K562 (cell line): Measurements from ENCODE around the gene PSMC2. TPM values are rescaled to one million over a fixed set of nuclear protein-coding genes. Genes with fewer than 3 reads are reported as not detected.

Source experiments
- ATAC-seq: fragments of 200-7000 bp; cut with Tn5 transposase; 3 replicates; pipeline ENCODE4 v1.9.1; 2020; ENCODE audit warnings: moderate library complexity
- BruUV-seq: library from RNA; stranded (reverse); fragments of 400-500 nt; replicated peaks from 2 replicates; lab custom pipeline; 2021; lab: Mats Ljungman, UMichigan
- CTCF ChIA-PET: fragments of 300-600 bp; formaldehyde crosslinking; extraction: SDS; loops from one replicate; lab custom pipeline; 2021; ENCODE audit warnings: low intra/inter-chr PET ratio; lab: Yijun Ruan, JAX
- POLR2A ChIA-PET: fragments of 300-600, 350-650 bp; sonication (Branson Sonifier 250); formaldehyde crosslinking; extraction: SDS; loops from one replicate; lab custom pipeline; 2021; ENCODE audit warnings: antibody characterized with exemption, inconsistent platforms; lab: Yijun Ruan, JAX
- DNase-seq, 4 experiments: peaks; one replicate each; pipeline versions ENCODE4 v3.0.0 to v3.0.0-alpha.2; 2011 to 2018; ENCODE audit warnings: low spot score in 3 of 4, mixed read lengths in 3 of 4; ENCODE audit errors: extremely low read depth in 1 of 4
- FAIRE-seq: peaks from 2 replicates; lab custom pipeline; 2011; peaks lifted over from hg19 to GRCh38; lab: Jason Lieb, UNC
- H2AFZ ChIP-seq: 2 replicates; pipeline ENCODE4 v1.6.0; 2011; ENCODE audit warnings: low read depth, low read length, control low read depth, inconsistent platforms
- H3K27ac ChIP-seq: fragments of 200-600 bp; 3 replicates; pipeline ENCODE4 v1.8.0; 2011; ENCODE audit warnings: low read depth, mild to moderate bottlenecking, control low read depth, inconsistent platforms, low read length, moderate library complexity, mixed read lengths; ENCODE audit errors: extremely low read depth
- H3K27me3 ChIP-seq, 2 experiments: fragments of 300-600 bp in 1 of 2; 2 replicates in 1 of 2; 3 replicates in 1 of 2; pipeline versions ENCODE4 v1.6.0 to v1.8.0; 2011; ENCODE audit warnings: inconsistent platforms in 2 of 2, low read length in 2 of 2, mild to moderate bottlenecking in 1 of 2, mixed read lengths in 1 of 2, moderate library complexity in 1 of 2; ENCODE audit not compliant: control insufficient read depth in 2 of 2, insufficient read depth in 2 of 2
- H3K36me3 ChIP-seq: fragments of 300-600 bp; 3 replicates; pipeline ENCODE4 v1.8.0; 2011; ENCODE audit warnings: mild to moderate bottlenecking, low read length, inconsistent platforms; ENCODE audit not compliant: control insufficient read depth, insufficient read depth
- H3K4me1 ChIP-seq, 2 experiments: fragments of 200-600 bp in 1 of 2; replicated peaks in 1 of 2; 2 replicates in 1 of 2; 3 replicates in 1 of 2; pipeline versions ENCODE4 v1.5.1 to v1.8.0; 2011; ENCODE audit warnings: inconsistent platforms in 2 of 2, low read length in 2 of 2, mild to moderate bottlenecking in 1 of 2, mixed read lengths in 1 of 2, moderate library complexity in 1 of 2; ENCODE audit not compliant: control insufficient read depth in 2 of 2, insufficient read depth in 2 of 2
- H3K4me2 ChIP-seq: 2 replicates; pipeline ENCODE4 v1.6.1; 2011; ENCODE audit warnings: low read length, control low read depth, inconsistent platforms, mixed read lengths; ENCODE audit not compliant: insufficient read depth
- H3K4me3 ChIP-seq: fragments of 200-600 bp; sonication (generic), shearing (Covaris generic); 2 replicates; pipeline ENCODE4 v1.5.1; 2016; ENCODE audit warnings: control low read depth, inconsistent platforms
- H3K79me2 ChIP-seq: fragments of 200-600 bp; 3 replicates; pipeline ENCODE4 v1.8.0; 2011; ENCODE audit warnings: low read length, inconsistent platforms; ENCODE audit not compliant: control insufficient read depth, insufficient read depth
- H3K9ac ChIP-seq, 2 experiments: 2 replicates each; pipeline versions ENCODE4 v1.6.0 to v1.6.1; 2011; ENCODE audit warnings: low read depth in 2 of 2, low read length in 2 of 2, control low read depth in 1 of 2, inconsistent platforms in 1 of 2, mild to moderate bottlenecking in 1 of 2, mixed read lengths in 1 of 2; ENCODE audit not compliant: insufficient read depth in 1 of 2
- H3K9me1 ChIP-seq: one replicate; pipeline ENCODE4 v1.6.0; 2011; ENCODE audit warnings: inconsistent platforms, mild to moderate bottlenecking, low read length, moderate library complexity; ENCODE audit not compliant: control insufficient read depth, insufficient read depth
- H3K9me3 ChIP-seq: replicated peaks from 2 replicates; pipeline ENCODE4 v1.5.1; 2011; ENCODE audit warnings: low read depth, low read length, inconsistent platforms; ENCODE audit not compliant: control insufficient read depth, insufficient read depth
- H4K20me1 ChIP-seq: replicated peaks from 2 replicates; pipeline ENCODE4 v1.6.1; 2011; ENCODE audit warnings: low read length, inconsistent platforms, mixed read lengths; ENCODE audit not compliant: control insufficient read depth, insufficient read depth
- ATF3 ChIP-seq, 2 experiments: fragments of 450-650 bp in 1 of 2; sonication (generic) in 1 of 2; formaldehyde crosslinking in 1 of 2; IDR thresholded peaks in 1 of 2; conservative IDR thresholded peaks in 1 of 2; 2 replicates each; pipeline versions ENCODE4 v1.6.1 to v1.8.1; 2016 to 2023; ENCODE audit warnings: mild to moderate bottlenecking in 2 of 2, moderate library complexity in 2 of 2, inconsistent platforms in 1 of 2, missing genetic modification reagents in 1 of 2
- BRCA1 ChIP-seq, 2 experiments: fragments of 450-650 bp in 1 of 2; sonication (generic) in 1 of 2; formaldehyde crosslinking in 1 of 2; IDR thresholded peaks; 2 replicates each; pipeline versions ENCODE4 v1.5.0 to v1.6.1; 2017 to 2020; ENCODE audit warnings: mild to moderate bottlenecking in 1 of 2, missing genetic modification reagents in 1 of 2
- CEBPB ChIP-seq: fragments of 450-650 bp; IDR thresholded peaks from 2 replicates; pipeline ENCODE4 v1.6.1; 2016; ENCODE audit warnings: missing genetic modification characterization, missing compliant biosample characterization
- CEBPG ChIP-seq, 3 experiments: fragments of 200-800 bp in 1 of 3; sonication (Bioruptor generic) in 1 of 3; sonication (generic) in 1 of 3; formaldehyde crosslinking in 1 of 3; IDR thresholded peaks in 2 of 3; conservative IDR thresholded peaks in 1 of 3; 2 replicates each; pipeline versions ENCODE4 v1.6.1 to v1.8.0; 2016 to 2022; ENCODE audit warnings: missing compliant biosample characterization in 2 of 3, missing genetic modification characterization in 2 of 3, mild to moderate bottlenecking in 1 of 3, missing genetic modification reagents in 1 of 3
- CREB3 ChIP-seq: fragments of 450-650 bp; conservative IDR thresholded peaks from 2 replicates; pipeline ENCODE4 v1.6.1; 2016; ENCODE audit warnings: missing genetic modification characterization, low read depth, mild to moderate bottlenecking, missing compliant biosample characterization, moderate library complexity
- IRF9 ChIP-seq: fragments of 450-650 bp; IDR thresholded peaks from 2 replicates; pipeline ENCODE4 v1.6.1; 2016; ENCODE audit warnings: missing biosample characterization, missing genetic modification characterization
- JUND ChIP-seq, 2 experiments: IDR thresholded peaks; 2 replicates in 1 of 2; 3 replicates in 1 of 2; pipeline ENCODE4 v1.6.1; 2011; ENCODE audit warnings: borderline replicate concordance in 2 of 2, low read depth in 2 of 2, low read length in 2 of 2, improper control_type of control experiment in 1 of 2, missing biosample characterization in 1 of 2, missing genetic modification characterization in 1 of 2, missing genetic modification reagents in 1 of 2
- KAT7 ChIP-seq: sonication (generic); formaldehyde crosslinking; IDR thresholded peaks from 2 replicates; pipeline ENCODE4 v1.8.0; 2022; ENCODE audit warnings: missing genetic modification reagents, mild to moderate bottlenecking, borderline replicate concordance
- RFX1 ChIP-seq: fragments of 450-650 bp; IDR thresholded peaks from 2 replicates; pipeline ENCODE4 v1.6.1; 2016; ENCODE audit warnings: mild to moderate bottlenecking, moderate library complexity
- WGBS: fragments of 100-300 bp; shearing (Covaris generic); methylation state at CpG from one replicate; pipeline ENCODE4 v1.1.6; 2016; ENCODE audit warnings: low coverage, mixed read lengths; ENCODE audit not compliant: insufficient coverage; ENCODE audit errors: missing lambda C conversion rate; 5-methylcytosine and 5-hydroxymethylcytosine counted together
- in situ Hi-C: fragments of 300-500 bp; cut with MboI; formaldehyde crosslinking; loops from 4 replicates; pipeline ENCODE4 v1.15.0; 2018; ENCODE audit warnings: inconsistent platforms, mixed read lengths
- intact Hi-C: fragments of 100-400 bp; cut with micrococcal nuclease; formaldehyde crosslinking; loops from 2 replicates; pipeline ENCODE4 v1.14.2; 2022
- polyA plus RNA-seq, 8 experiments: library from polyadenylated mRNA; depleted of rRNA in 4 of 8; stranded (reverse) in 5 of 8; unstranded in 3 of 8; fragments of >200 nt; fragmentation: Nextera tagmentation in 2 of 8; fragmentation: Illumina TruSeq in 1 of 8; extraction: Ambion mirVana in 2 of 8; extraction: Trizol in 1 of 8; gene quantifications; 2 replicates each; pipeline versions ENCODE4 v1.2.1 to v1.2.3, GENCODE V29; 2011 to 2014; ENCODE audit warnings: inconsistent platforms in 1 of 8, missing spikeins in 1 of 8
- total RNA-seq, 7 experiments: library from RNA; depleted of rRNA in 6 of 7; stranded (reverse); fragments of >200 nt in 6 of 7; fragmentation: Illumina TruSeq in 2 of 7; extraction: Trizol in 2 of 7; gene quantifications; 2 replicates each; pipeline versions ENCODE4 v1.2.1 to v1.2.3, GENCODE V29; 2011 to 2021; ENCODE audit warnings: low replicate concordance in 1 of 7

The PSMC2 gene
- total and polyA plus RNA-seq, 9 of the 15 experiments (the other 6 are each of a cell fraction or from before 2014, with no cell fraction given): 316 to 1,105 (median 511) TPM

- Histone ChIP-seq H3K4me3 (no peak overlapping the region), H3K36me3 (peaks cover 59% of the 10 kb centered on the region), H3K9ac (no peak overlapping the region), H3K79me2 (peaks cover 24% of the 10 kb centered on the region), H3K4me1 (peaks cover 3 to 6% of the 10 kb centered on the region in 2 experiments; a peak in 4 of 5 replicates), H2AFZ (no peak overlapping the region), H3K27me3 (no peaks in the 10 kb centered on the region), H3K27ac (no peak overlapping the region), H3K9me3 (no peaks in the 10 kb centered on the region), H3K9me1 (no peaks in the 10 kb centered on the region), H4K20me1 (no peaks in the 10 kb centered on the region), H3K4me2 (no peak overlapping the region)
- ATAC-seq (no peak), DNase-seq (peak in 1 of 4 experiments; percentile 34), FAIRE-seq (no peak)
- intact Hi-C loops (loop anchor here (5.0 kb wide), 1 partner anchor 48 kb away; the partner anchor contains the start of gene PSMC2), in situ Hi-C loops (loop anchor here (5.0 kb wide), 1 partner anchor 108 kb away; no protein-coding TSS in a partner anchor)
- WGBS: 72% methylated on average over 6 of the region's 6 CpGs
- TF ChIP-seq CEBPB (tag) (peak; percentile 95), CEBPG (CRISPR knock-in tag; IDR thresholded peaks at IDR 0.05) (peak; percentile 66), CEBPG (tag; conservative IDR thresholded peaks at IDR 0.05 in 1 of 2, IDR thresholded peaks at IDR 0.05 in 1 of 2) (peak; percentile 80 to 81), CREB3 (no peak), JUND (IDR thresholded peaks at IDR 0.05; ENCODE audit: borderline replicate concordance, low read depth, low read length) (peak; percentile 39; the same call in 1 of the 2 replicates), JUND (tag; IDR thresholded peaks at IDR 0.05; ENCODE audit: borderline replicate concordance, low read depth, low read length) (no peak), ATF3 (IDR thresholded peaks at IDR 0.05) (peak; percentile 85), ATF3 (CRISPR knock-in tag; conservative IDR thresholded peaks at IDR 0.05) (no peak), IRF9 (tag) (0 out of 2 replicates have a peak, but pooled peaks have one; percentile 21), KAT7 (CRISPR knock-in tag) (no peak), BRCA1 (IDR thresholded peaks at IDR 0.05) (no peak), BRCA1 (CRISPR knock-in tag; IDR thresholded peaks at IDR 0.05) (no peak), RFX1 (peak; percentile 22)
- ChIA-PET POLR2A (interaction anchor here (1.4 to 2.1 kb wide), 4 partner anchors 10 to 28 kb away, joined by 4 to 8 read pairs (median 6); no protein-coding TSS in a partner anchor), CTCF (no interaction called here)
- BruUV-seq: no TSS peak
These were observed 47.8 kb upstream of the PSMC2 start for GRCh38 chr7:103299660-103300059.
